HepG2 (cell line): ENCODE results near the gene BRSK2. TPM values are rescaled to one million over a fixed set of nuclear protein-coding genes. Genes with fewer than 3 reads are reported as not detected.

Experiments used
- ATAC-seq: fragments of 200-7000 bp; cut with Tn5 transposase; 3 replicates; pipeline ENCODE4 v1.9.1; 2020; ENCODE audit warnings: mild to moderate bottlenecking, moderate library complexity
- BruUV-seq: library from RNA; stranded (reverse); fragments of 400-500 nt; replicated peaks from 2 replicates; lab custom pipeline; 2021; lab: Mats Ljungman, UMichigan
- CTCF ChIA-PET: fragments of 300-600 bp; formaldehyde crosslinking; extraction: SDS; loops from one replicate; lab custom pipeline; 2021; ENCODE audit warnings: low total read pairs, inconsistent platforms, low intra/inter-chr PET ratio; lab: Yijun Ruan, JAX
- POLR2A ChIA-PET: fragments of 350-600 bp; sonication (Branson Sonifier 250); formaldehyde crosslinking; loops from one replicate; lab custom pipeline; 2020; ENCODE audit warnings: antibody characterized with exemption, inconsistent platforms; lab: Yijun Ruan, JAX
- DNase-seq: peaks from one replicate; pipeline ENCODE4 v3.0.0-alpha.2; 2015; ENCODE audit warnings: low spot score
- FAIRE-seq: peaks from 3 replicates; lab custom pipeline; 2011; peaks lifted over from hg19 to GRCh38; lab: Jason Lieb, UNC
- H2AFZ ChIP-seq: one replicate; pipeline ENCODE4 v1.6.1; 2011; ENCODE audit warnings: low read length, inconsistent platforms
- H3K27ac ChIP-seq: fragments of 300-600 bp; 3 replicates; pipeline ENCODE4 v1.8.0; 2011; ENCODE audit warnings: mixed run types, mild to moderate bottlenecking, mixed read lengths, low read length, inconsistent platforms; ENCODE audit not compliant: insufficient read depth; ENCODE audit errors: extremely low read length
- H3K27me3 ChIP-seq, 2 experiments: fragments of 200-600 bp in 1 of 2; 2 replicates in 1 of 2; 3 replicates in 1 of 2; pipeline versions ENCODE4 v1.6.0 to v1.8.0; 2011; ENCODE audit warnings: low read length in 2 of 2, mild to moderate bottlenecking in 2 of 2, moderate library complexity in 2 of 2, inconsistent platforms in 1 of 2; ENCODE audit not compliant: insufficient read depth in 2 of 2, control insufficient read depth in 1 of 2
- H3K36me3 ChIP-seq, 2 experiments: fragments of 200-600 bp in 1 of 2; replicated peaks in 1 of 2; 2 replicates in 1 of 2; 3 replicates in 1 of 2; pipeline versions ENCODE4 v1.5.1 to v1.8.0; 2011; ENCODE audit warnings: low read length in 2 of 2, inconsistent platforms in 1 of 2; ENCODE audit not compliant: insufficient read depth in 2 of 2, control insufficient read depth in 1 of 2
- H3K4me1 ChIP-seq: 2 replicates; pipeline ENCODE4 v1.5.1; 2012; ENCODE audit warnings: low read length, inconsistent platforms; ENCODE audit not compliant: insufficient read depth
- H3K4me2 ChIP-seq: 2 replicates; pipeline ENCODE4 v1.6.0; 2011; ENCODE audit warnings: low read depth, low read length, inconsistent platforms
- H3K4me3 ChIP-seq, 3 experiments: fragments of 200-600 bp in 1 of 3; sonication (generic), shearing (Covaris generic) in 1 of 3; replicated peaks in 1 of 3; 2 replicates each; pipeline ENCODE4 v1.5.1; 2011 to 2016; ENCODE audit warnings: low read length in 3 of 3, inconsistent platforms in 2 of 3, low read depth in 2 of 3, mild to moderate bottlenecking in 2 of 3, control low read depth in 1 of 3, mixed read lengths in 1 of 3; ENCODE audit not compliant: insufficient read depth in 1 of 3
- H3K79me2 ChIP-seq: one replicate; pipeline ENCODE4 v1.6.1; 2011; ENCODE audit warnings: low read length, inconsistent platforms; ENCODE audit not compliant: insufficient read depth
- H3K9ac ChIP-seq: 2 replicates; pipeline ENCODE4 v1.6.0; 2011; ENCODE audit warnings: mild to moderate bottlenecking, low read depth, low read length, inconsistent platforms; ENCODE audit not compliant: insufficient read depth
- H3K9me3 ChIP-seq: 2 replicates; pipeline ENCODE4 v1.5.1; 2012; ENCODE audit warnings: mild to moderate bottlenecking, low read length
- H4K20me1 ChIP-seq: 2 replicates; pipeline ENCODE4 v1.6.0; 2011; ENCODE audit warnings: inconsistent platforms, mild to moderate bottlenecking, low read length, moderate library complexity; ENCODE audit not compliant: insufficient read depth
- ADNP ChIP-seq: sonication (generic); formaldehyde crosslinking; IDR thresholded peaks from 2 replicates; pipeline ENCODE4 v1.4.0; 2020; ENCODE audit warnings: missing genetic modification reagents
- CBX1 ChIP-seq: IDR thresholded peaks from one replicate; pipeline ENCODE4 v1.6.1; 2016; ENCODE audit warnings: antibody characterized with exemption, low read depth
- CEBPZ ChIP-seq: IDR thresholded peaks from 2 replicates; pipeline ENCODE4 v1.6.1; 2012; ENCODE audit warnings: low read length, improper control_type of control experiment
- DMAP1 ChIP-seq: IDR thresholded peaks from 2 replicates; pipeline ENCODE4 v1.6.1; 2016
- GLI4 ChIP-seq: sonication (generic); formaldehyde crosslinking; IDR thresholded peaks from 2 replicates; pipeline ENCODE4 v1.5.1; 2020; ENCODE audit warnings: missing genetic modification reagents, mild to moderate bottlenecking, moderate library complexity, borderline replicate concordance
- PITX1 ChIP-seq: sonication (generic); formaldehyde crosslinking; IDR thresholded peaks from 2 replicates; pipeline ENCODE4 v1.5.1; 2020; ENCODE audit warnings: mild to moderate bottlenecking, missing genetic modification reagents
- U2AF1 ChIP-seq: fragments of 200-400 bp; formaldehyde crosslinking; optimal IDR thresholded peaks from 2 replicates; pipeline ENCODE3; 2017; ENCODE audit warnings: mild to moderate bottlenecking, low read depth, low read length
- ZBTB44 ChIP-seq: sonication (generic); formaldehyde crosslinking; IDR thresholded peaks from 2 replicates; pipeline ENCODE4 v1.4.0; 2020; ENCODE audit warnings: missing genetic modification reagents
- WGBS: methylation state at CpG from one replicate; pipeline ENCODE4 v1.1.6; 2017; ENCODE audit warnings: low lambda C conversion rate; 5-methylcytosine and 5-hydroxymethylcytosine counted together
- in situ Hi-C: cut with HindIII; loops from 2 replicates; pipeline ENCODE4 v1.10.0; 2017; ENCODE audit warnings: low pct_unique_long_range_greater_than_20kb; ENCODE audit not compliant: extremely low pct_ligation_motif_present
- intact Hi-C: fragments of 100-400 bp; cut with micrococcal nuclease; formaldehyde crosslinking; loops from one replicate; pipeline ENCODE4 v1.10.0; 2022; ENCODE audit not compliant: unreplicated experiment
- polyA plus RNA-seq, 8 experiments: library from polyadenylated mRNA; depleted of rRNA in 3 of 8; stranded (reverse) in 7 of 8; unstranded in 1 of 8; fragments of >200 nt; fragmentation: Illumina TruSeq in 4 of 8; extraction: Trizol in 4 of 8; gene quantifications; 2 replicates each; pipeline versions ENCODE4 v1.2.1 to v1.2.3, GENCODE V29; 2011 to 2016; ENCODE audit warnings: low read depth in 4 of 8, missing spikeins in 1 of 8, mixed read lengths in 1 of 8; ENCODE audit not compliant: insufficient read depth in 1 of 8
- total RNA-seq, 5 experiments: library from RNA; depleted of rRNA; stranded (reverse); fragments of >200 nt; fragmentation: Illumina TruSeq; extraction: Trizol; gene quantifications; 2 replicates each; pipeline ENCODE4 v1.2.3, GENCODE V29; 2016; ENCODE audit warnings: low read depth in 1 of 5

The BRSK2 gene
- total and polyA plus RNA-seq, 2 of the 13 experiments (the other 11 are each of a cell fraction or from before 2014, with no cell fraction given), result 0.74 to 1.1 TPM

GRCh38 chr11:1504581-1505290 lies 115.0 kb downstream of the BRSK2 start:
- CTCF ChIA-PET, result no interaction called here
- in situ Hi-C loops, result no loop called here

More at GRCh38 chr11:1504581-1505290, 115.0 kb downstream of the BRSK2 start:
- H2AFZ ChIP-seq, result no peak overlapping the region
- H3K36me3 ChIP-seq, result no peaks in the 10 kb centered on the region
- POLR2A ChIA-PET, result no interaction called here
- H3K4me2 ChIP-seq, result no peak overlapping the region
- DNase-seq (no peak), FAIRE-seq (no peak), ATAC-seq (no peak)
- no peak overlapping the region for H3K27ac ChIP-seq
- no peak for TF ChIP-seq CEBPZ
- no peak for TF ChIP-seq CBX1
- TF ChIP-seq DMAP1, result no peak
- TF ChIP-seq ADNP, result no peak
- TF ChIP-seq ZBTB44 (CRISPR knock-in tag), result no peak
- no peak for TF ChIP-seq GLI4 (CRISPR knock-in tag)
- no peak for TF ChIP-seq PITX1
- TF ChIP-seq U2AF1, result no peak
- no peaks in the 10 kb centered on the region for H3K9me3 ChIP-seq
- BruUV-seq, result no TSS peak
- 95% methylated on average over 24 of the region's 28 CpGs for WGBS
- no peak overlapping the region for H3K4me3 ChIP-seq
- no peaks in the 10 kb centered on the region for H3K79me2 ChIP-seq
- intact Hi-C loops, result no loop called here
- H4K20me1 ChIP-seq, result peaks cover 10% of the 10 kb centered on the region; the same call in 1 of the 2 replicates
- no peaks in the 10 kb centered on the region for H3K4me1 ChIP-seq
- H3K27me3 ChIP-seq, result no peaks in the 10 kb centered on the region
- H3K9ac ChIP-seq, result no peak overlapping the region
